ENCODE results near the gene ACTRT2. TPM values are rescaled to one million over a fixed set of nuclear protein-coding genes. Genes with fewer than 3 reads are reported as not detected.

The ACTRT2 gene
- polyA plus RNA-seq, 1 of the 3 experiments (the other 2 are of a cell fraction), result not detected

GRCh38 chr1:3033790-3034090 is 12.5 kb downstream of the ACTRT2 start:
- no peak for DNase-seq
- H3K36me3 ChIP-seq (replicated peaks in 1 of 2; ENCODE audit: control insufficient read depth in 1 of 2, insufficient read depth in 2 of 2, low read length in 1 of 2), result no peaks in the 10 kb centered on the region
- no peak overlapping the region for H3K4me2 ChIP-seq
- H3K4me3 ChIP-seq (ENCODE audit: low read depth in 2 of 2, low read length in 1 of 2), result no peak overlapping the region
- no peak overlapping the region for H3K9ac ChIP-seq
- no peaks in the 10 kb centered on the region for H3K79me2 ChIP-seq (ENCODE audit: insufficient read depth)
- no peaks in the 10 kb centered on the region for H3K9me2 ChIP-seq
- no peaks in the 10 kb centered on the region for H4K20me1 ChIP-seq (ENCODE audit: insufficient read depth)
- no peak overlapping the region for H3K27ac ChIP-seq (ENCODE audit: low read depth in 2 of 2, low read length in 1 of 2)
- no peaks in the 10 kb centered on the region for H3F3A ChIP-seq (replicated peaks; ENCODE audit: insufficient read depth)
- no peaks in the 10 kb centered on the region for H3K9me3 ChIP-seq
- CTCF ChIA-PET, result interaction anchor here (2.7 kb wide), 1 partner anchor 391 kb away, joined by 7 read pairs; no protein-coding TSS in a partner anchor
- no peaks in the 10 kb centered on the region for H3K4me1 ChIP-seq (ENCODE audit: control insufficient read depth in 1 of 2, insufficient read depth in 2 of 2, low read depth in 1 of 2, low read length in 1 of 2)
- 4% methylated on average over 4 of the region's 4 CpGs for WGBS (ENCODE audit: low lambda C conversion rate)
- H2AFZ ChIP-seq (ENCODE audit: low read depth), result no peak overlapping the region
- TF ChIP-seq CTCF (IDR thresholded peaks at IDR 0.05) (no peak), TEAD4 (IDR thresholded peaks at IDR 0.05; ENCODE audit: borderline replicate concordance, insufficient read depth) (no peak), USF1 (IDR thresholded peaks at IDR 0.05; ENCODE audit: borderline replicate concordance, low read depth) (no peak), CHD2 (IDR thresholded peaks at IDR 0.05; ENCODE audit: low read length, partially characterized antibody) (no peak), IRF3 (IDR thresholded peaks at IDR 0.05; ENCODE audit: low read depth, low read length) (no peak), TAF1 (IDR thresholded peaks at IDR 0.05; ENCODE audit: borderline replicate concordance, low read depth, low read length) (no peak), RAD21 (IDR thresholded peaks at IDR 0.05; ENCODE audit: low read length) (no peak), RXRA (IDR thresholded peaks at IDR 0.05; ENCODE audit: borderline replicate concordance, low read depth) (no peak), USF2 (IDR thresholded peaks at IDR 0.05; ENCODE audit: borderline replicate concordance, low read depth, low read length) (no peak), TCF12 (IDR thresholded peaks at IDR 0.05) (no peak), SIN3A (IDR thresholded peaks at IDR 0.05; ENCODE audit: borderline replicate concordance, low read depth, low read length) (no peak)
- no peaks in the 10 kb centered on the region for H3K27me3 ChIP-seq (ENCODE audit: insufficient read depth)
- POLR2A ChIA-PET, result no interaction called here

- Histone ChIP-seq H3K4me2 (no peak overlapping the region), H3K79me2 (ENCODE audit: insufficient read depth) (no peaks in the 10 kb centered on the region), H2AFZ (ENCODE audit: low read depth) (no peak overlapping the region), H3K9ac (no peak overlapping the region), H3K4me3 (ENCODE audit: low read depth in 2 of 2, low read length in 1 of 2) (no peak overlapping the region), H3K9me3 (no peaks in the 10 kb centered on the region), H3K27me3 (ENCODE audit: insufficient read depth) (no peaks in the 10 kb centered on the region), H3K4me1 (ENCODE audit: control insufficient read depth in 1 of 2, insufficient read depth in 2 of 2, low read depth in 1 of 2, low read length in 1 of 2) (no peaks in the 10 kb centered on the region), H4K20me1 (ENCODE audit: insufficient read depth) (no peaks in the 10 kb centered on the region), H3K36me3 (replicated peaks in 1 of 2; ENCODE audit: control insufficient read depth in 1 of 2, insufficient read depth in 2 of 2, low read length in 1 of 2) (no peaks in the 10 kb centered on the region), H3K27ac (ENCODE audit: low read depth in 2 of 2, low read length in 1 of 2) (no peak overlapping the region), H3K9me2 (no peaks in the 10 kb centered on the region), H3F3A (replicated peaks; ENCODE audit: insufficient read depth) (no peaks in the 10 kb centered on the region)
- ChIA-PET CTCF (interaction anchor here (2.7 kb wide), 1 partner anchor 390 kb away, joined by 7 read pairs; no protein-coding TSS in a partner anchor), POLR2A (no interaction called here)
- WGBS (ENCODE audit: low lambda C conversion rate), result 7% methylated on average over 4 of the region's 7 CpGs
- TF ChIP-seq TEAD4 (IDR thresholded peaks at IDR 0.05; ENCODE audit: borderline replicate concordance, insufficient read depth), result no peak
- no peak for TF ChIP-seq MEF2A (IDR thresholded peaks at IDR 0.05; ENCODE audit: borderline replicate concordance, low read depth)
- no peak for TF ChIP-seq FOXJ3 (CRISPR knock-in tag; IDR thresholded peaks at IDR 0.05)
- no peak for TF ChIP-seq REST (IDR thresholded peaks at IDR 0.05; ENCODE audit: low read depth, low read length)
- TF ChIP-seq MAX (IDR thresholded peaks at IDR 0.05; ENCODE audit: low read depth), result no peak
- no peak for TF ChIP-seq EZH2phosphoT487 (IDR thresholded peaks at IDR 0.05; ENCODE audit: borderline replicate concordance, low read depth)
- TF ChIP-seq GABPA (IDR thresholded peaks at IDR 0.05; ENCODE audit: low read depth), result no peak
- no peak for TF ChIP-seq FOSL2 (IDR thresholded peaks at IDR 0.05; ENCODE audit: borderline replicate concordance, low read depth)
- TF ChIP-seq CHD2 (IDR thresholded peaks at IDR 0.05; ENCODE audit: low read length, partially characterized antibody), result no peak
- no peak for TF ChIP-seq RAD21 (IDR thresholded peaks at IDR 0.05; ENCODE audit: low read length)
- TF ChIP-seq JUND (IDR thresholded peaks at IDR 0.05), result no peak
- DNase-seq, result no peak
Measured at GRCh38 chr1:3034162-3034561, 12.9 kb downstream of the ACTRT2 start.

Measured in SK-N-SH (cell line).